GM12874 (cell line): ENCODE results near the gene TYW1.
"Not testable (repeated sequence)": the region's sequence is repeated elsewhere in the genome, so short reads cannot be mapped to it uniquely, and the experiment has no call there.

Experiments
- TF ChIP-seq, protein P1 (sequence below): IDR thresholded peaks from 2 replicates; pipeline ENCODE4 v1.5.1; 2011; ENCODE audit warnings: low read depth, mild to moderate bottlenecking, control low read depth, low read length, moderate library complexity; ENCODE audit not compliant: insufficient read depth

TYW1 gene, protein sequence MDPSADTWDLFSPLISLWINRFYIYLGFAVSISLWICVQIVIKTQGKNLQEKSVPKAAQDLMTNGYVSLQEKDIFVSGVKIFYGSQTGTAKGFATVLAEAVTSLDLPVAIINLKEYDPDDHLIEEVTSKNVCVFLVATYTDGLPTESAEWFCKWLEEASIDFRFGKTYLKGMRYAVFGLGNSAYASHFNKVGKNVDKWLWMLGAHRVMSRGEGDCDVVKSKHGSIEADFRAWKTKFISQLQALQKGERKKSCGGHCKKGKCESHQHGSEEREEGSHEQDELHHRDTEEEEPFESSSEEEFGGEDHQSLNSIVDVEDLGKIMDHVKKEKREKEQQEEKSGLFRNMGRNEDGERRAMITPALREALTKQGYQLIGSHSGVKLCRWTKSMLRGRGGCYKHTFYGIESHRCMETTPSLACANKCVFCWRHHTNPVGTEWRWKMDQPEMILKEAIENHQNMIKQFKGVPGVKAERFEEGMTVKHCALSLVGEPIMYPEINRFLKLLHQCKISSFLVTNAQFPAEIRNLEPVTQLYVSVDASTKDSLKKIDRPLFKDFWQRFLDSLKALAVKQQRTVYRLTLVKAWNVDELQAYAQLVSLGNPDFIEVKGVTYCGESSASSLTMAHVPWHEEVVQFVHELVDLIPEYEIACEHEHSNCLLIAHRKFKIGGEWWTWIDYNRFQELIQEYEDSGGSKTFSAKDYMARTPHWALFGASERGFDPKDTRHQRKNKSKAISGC

DNA sequence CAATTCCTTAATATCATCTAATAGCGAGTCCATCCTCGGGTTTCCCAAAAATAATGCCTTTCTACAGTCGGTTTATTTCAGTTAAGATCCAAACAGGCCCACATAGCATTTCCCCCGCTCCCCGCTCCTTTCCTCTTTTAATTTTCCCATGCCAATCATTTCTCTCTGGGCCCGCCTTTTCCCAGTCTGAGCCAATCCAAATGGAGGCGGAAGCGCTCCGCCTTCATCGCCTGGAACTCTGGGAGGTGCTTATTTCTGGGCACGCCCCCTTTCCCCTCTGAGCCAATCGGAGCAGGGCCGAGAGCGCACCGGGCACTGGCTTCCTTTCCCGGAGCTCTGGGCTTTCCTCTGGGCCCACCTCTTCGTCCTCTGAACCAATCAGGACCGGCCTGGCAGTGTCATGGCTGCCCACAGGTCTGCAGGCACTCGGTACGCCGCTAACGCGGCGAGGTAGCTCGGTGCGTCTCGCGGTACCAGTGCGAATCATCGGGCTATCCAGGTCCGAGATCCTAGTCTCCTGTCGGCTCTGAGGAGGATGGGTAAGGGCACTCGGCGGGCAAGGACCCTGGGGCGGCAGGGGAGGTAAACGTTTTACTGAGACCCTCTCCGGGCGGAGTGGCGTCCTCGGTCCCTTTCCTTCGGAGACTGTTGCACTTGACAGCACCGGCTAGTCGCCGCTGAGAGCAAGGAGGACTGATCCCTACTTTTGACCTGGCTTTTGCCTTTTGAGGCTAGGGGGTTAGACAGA, at the start of gene TYW1:
TSS of gene TYW1 (plus strand) at position 390 of the 748 bp plus-strand sequence. CDS start at position 536, 146 bp downstream.
- TF ChIP-seq, protein P1, sequence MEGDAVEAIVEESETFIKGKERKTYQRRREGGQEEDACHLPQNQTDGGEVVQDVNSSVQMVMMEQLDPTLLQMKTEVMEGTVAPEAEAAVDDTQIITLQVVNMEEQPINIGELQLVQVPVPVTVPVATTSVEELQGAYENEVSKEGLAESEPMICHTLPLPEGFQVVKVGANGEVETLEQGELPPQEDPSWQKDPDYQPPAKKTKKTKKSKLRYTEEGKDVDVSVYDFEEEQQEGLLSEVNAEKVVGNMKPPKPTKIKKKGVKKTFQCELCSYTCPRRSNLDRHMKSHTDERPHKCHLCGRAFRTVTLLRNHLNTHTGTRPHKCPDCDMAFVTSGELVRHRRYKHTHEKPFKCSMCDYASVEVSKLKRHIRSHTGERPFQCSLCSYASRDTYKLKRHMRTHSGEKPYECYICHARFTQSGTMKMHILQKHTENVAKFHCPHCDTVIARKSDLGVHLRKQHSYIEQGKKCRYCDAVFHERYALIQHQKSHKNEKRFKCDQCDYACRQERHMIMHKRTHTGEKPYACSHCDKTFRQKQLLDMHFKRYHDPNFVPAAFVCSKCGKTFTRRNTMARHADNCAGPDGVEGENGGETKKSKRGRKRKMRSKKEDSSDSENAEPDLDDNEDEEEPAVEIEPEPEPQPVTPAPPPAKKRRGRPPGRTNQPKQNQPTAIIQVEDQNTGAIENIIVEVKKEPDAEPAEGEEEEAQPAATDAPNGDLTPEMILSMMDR = not testable (repeated sequence)

DNA sequence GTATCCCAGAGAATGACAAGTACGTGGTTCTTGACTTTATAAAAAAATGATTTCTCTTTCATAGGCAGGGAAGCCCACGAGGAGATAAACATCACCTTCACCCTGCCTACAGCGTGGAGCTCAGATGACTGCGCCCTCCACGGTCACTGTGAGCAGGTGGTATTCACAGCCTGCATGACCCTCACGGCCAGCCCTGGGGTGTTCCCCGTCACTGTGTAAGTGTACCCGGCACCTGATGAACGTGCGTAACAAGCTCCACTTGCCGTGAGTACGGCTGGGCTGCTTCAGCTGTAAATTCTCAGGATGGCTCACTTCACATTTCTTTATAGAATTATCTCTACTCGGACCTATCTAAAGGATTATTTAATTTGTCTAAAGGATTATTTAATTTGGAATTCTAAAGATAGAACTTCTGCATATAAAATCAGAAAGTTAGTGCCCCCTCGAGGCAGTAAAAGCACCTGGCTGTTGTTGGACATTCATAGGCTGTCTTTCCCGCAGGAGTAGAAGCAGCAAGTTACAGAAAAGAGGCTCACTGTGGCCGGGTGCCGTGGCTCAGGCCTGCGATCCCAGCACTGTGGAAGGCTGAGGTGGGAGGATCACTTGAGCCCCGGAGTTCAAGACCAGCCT, 48.0 kb upstream of the TYW1 start:
- TF ChIP-seq, protein P1 = no peak

DNA sequence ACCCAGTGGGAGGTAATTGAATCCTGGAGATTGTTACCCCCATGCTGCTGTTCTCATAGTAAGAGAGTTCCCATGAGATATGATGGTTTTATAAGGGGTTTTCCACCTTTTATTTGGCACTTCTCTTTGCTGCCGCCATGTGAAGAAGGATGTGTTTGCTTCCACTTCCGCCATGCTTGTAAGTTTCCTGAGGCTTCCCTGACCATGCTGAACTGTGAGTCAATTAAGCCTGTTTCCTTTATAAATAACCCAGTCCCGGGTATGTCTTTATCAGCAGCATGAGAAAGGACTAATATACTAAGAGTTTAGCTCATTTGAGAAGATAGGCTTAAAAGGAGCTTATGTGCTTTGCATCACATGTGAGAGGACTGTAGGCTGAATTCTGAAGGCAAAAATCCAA, 46.3 kb upstream of the TYW1 start:
- TF ChIP-seq, protein P1 = no peak

DNA sequence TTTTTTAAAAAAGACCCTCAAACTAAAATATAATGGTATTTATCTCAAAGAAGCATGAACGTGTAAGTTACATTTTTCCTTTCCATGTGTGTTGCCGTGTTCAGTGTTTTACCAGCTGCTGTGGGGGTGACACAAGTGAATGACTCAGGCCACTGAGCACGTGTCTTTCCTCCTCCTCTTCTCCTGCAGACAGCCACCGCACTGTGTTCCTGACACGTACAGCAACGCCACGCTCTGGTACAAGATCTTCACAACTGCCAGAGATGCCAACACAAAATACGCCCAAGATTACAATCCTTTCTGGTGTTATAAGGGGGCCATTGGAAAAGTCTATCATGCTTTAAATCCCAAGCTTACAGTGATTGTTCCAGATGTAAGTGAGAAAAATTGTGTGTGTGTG, 45.9 kb upstream of the TYW1 start:
- TF ChIP-seq, protein P1 = no peak

DNA sequence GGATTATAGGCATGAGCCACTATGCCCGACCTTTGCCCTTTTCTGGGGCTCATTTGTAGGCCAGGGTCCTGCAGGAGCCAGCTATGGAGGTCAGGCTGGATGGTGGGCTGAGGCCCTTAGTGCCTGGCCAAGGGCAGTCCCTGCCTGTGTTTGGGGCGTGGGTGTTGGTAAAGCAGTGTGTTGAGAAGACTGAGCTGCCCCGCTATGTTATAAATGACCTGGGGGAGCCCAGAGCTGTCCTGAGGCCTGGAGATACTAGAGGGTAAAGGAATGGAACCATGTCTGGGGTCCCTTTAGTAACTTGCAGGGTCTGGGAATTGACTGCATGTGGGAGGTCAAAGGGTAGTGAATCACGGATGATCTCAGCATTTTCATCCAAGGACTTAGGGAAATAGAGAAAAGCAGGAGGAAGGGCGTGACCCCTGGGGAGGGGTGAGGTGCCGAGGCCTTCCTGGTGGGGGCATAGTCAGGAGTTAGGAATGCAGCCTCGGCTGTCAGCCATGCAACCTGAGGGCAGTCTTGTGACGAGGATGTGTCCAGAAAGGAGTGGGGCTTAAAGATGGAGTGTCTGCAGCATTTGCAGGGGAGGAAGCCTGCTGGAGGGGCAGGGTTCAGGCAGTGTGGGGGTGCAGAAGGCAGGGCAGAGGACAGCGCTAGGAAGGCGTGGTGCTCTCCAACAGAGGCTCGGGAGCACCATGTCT, 44.1 kb upstream of the TYW1 start:
- TF ChIP-seq, protein P1 = no peak

DNA sequence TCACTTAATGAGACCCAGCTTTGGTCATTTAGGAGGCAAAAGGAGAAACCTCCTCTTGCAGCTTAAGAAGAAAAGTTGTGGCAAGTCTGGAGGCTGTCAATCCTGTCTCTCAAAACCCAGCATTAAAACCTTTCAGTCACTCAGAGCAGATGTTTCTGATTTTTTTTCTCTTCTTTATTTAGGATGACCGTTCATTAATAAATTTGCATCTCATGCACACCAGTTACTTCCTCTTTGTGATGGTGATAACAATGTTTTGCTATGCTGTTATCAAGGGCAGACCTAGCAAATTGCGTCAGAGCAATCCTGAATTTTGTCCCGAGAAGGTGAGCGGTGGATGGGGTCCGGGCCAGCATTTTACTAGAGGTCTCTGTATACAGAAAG, 43.6 kb upstream of the TYW1 start:
- TF ChIP-seq, protein P1 = no peak
